ENCODE measurements around the gene CBFA2T2.
"Not testable (repeated sequence)": the region's sequence is repeated elsewhere in the genome, so short reads cannot be mapped to it uniquely, and the experiment has no call there.

Gene CBFA2T2

DNA sequence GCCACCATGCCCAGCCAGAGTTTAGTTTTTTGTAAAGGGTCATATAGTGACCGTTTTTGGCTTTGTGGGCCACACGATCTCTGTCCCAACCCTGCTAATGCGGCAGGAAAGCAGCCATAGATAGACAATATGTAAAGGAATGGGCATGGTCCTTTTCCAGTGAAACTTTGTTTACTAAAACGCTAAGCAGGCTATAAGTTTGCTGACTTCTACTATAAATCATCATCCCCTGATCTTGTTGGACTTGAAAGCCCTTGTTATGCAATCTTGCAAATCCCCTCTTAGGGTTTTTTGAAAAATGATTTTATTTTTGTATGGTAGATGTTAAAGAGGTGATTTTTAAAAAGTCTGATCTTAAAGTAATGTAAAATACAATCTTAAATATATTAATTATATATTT lies 63.6 kb downstream of the CBFA2T2 start:
- DNase-seq: no peak

DNA sequence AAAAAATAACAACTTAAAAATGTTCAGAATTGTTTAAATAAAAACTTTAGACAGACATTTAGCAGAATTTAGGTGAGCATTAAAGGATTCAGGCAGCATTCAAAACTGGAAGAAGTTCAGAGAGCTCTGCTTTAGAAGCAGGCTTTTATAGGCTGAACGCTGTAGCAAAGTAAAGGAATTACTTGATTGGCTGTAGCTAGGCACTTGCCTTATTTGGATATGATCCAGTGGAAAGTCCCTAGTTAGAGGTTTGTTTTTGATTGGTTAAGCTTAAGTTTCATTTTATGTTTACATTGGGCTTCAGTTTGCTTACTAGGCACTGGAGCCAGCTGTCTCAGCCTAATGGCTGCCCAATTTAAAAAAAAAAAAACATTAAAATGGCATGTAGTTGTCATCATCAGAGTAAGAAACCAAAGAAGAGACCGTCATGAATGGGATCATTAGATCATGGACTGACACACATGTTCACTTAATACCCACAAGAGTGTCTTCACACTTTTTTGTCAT lies 65.1 kb downstream of the CBFA2T2 start:
- peak; percentile 99 for DNase-seq

DNA sequence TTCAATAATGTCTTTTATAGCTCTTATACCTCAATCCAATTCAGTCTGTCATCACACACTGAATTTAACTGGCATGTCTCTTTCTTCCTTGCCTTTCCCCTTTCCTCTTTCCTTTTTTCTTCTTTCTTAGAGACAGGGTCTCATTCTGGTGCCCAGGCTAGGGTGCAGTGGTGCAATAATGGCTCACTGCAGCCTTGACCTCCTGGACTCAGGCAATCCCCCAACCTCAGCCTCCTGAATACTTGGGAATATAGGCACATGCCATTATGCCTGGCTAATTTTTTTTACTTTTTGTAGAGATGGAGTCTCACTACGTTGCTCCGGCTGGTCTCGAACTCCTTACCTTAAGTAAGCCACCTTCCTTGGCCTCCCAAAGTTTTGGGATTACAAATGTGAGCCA lies 65.9 kb downstream of the CBFA2T2 start:
- no peak for DNase-seq

DNA sequence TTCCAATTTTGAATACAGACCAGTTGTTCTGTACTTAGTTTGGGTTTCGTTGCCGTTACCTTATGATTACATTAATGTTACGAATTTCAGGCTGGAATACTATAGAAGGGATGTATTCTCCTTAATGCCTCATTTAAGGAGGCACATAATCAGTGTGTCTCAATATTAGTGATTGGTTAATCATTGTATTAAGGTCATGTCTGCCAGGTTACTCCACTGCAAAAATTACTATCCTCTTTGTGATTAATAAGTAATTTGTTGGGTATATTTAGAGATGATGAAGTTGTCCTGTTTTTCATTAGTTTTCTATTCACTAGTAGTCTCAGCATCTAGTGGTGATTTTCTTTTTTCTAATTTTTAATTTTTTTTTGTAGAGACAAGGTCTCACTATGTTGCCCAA lies 66.3 kb downstream of the CBFA2T2 start:
- DNase-seq: no peak

DNA sequence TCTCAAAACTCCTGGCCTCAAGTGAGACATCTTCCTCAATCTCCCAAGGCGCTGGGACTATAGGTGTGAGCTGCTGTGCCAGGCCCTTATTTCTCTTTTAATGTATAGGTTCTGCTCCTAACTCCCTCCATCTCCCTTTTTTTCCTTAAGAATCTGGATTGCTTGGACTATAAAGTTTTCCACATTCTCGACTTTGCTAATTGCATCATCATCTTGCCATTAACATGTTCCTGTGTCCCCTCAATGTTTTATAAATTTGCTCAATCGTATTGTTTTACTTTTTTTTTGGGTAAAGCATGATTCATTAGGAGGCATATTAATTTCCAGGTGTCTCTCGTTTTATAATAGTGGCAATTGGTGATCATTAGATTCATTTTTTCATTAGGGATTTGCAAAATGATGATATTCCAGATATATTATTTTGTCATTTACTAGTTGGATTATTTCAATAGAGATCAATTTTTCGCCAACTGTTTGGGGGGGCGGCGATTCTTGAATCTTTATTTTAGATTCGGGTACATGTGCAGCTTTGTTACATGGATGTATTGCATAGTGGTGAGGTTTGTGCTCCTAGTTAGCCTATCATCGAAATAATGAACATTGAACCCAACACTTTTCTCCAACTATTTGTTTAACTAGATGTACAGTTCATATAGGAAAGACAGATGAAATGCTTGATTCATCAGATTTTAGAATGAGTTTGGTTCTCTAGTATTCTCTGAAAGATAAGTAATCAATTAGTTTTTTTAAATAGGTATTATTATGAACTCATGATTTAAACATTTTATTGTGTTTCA lies 68.7 kb downstream of the CBFA2T2 start:
- no peak for DNase-seq

DNA sequence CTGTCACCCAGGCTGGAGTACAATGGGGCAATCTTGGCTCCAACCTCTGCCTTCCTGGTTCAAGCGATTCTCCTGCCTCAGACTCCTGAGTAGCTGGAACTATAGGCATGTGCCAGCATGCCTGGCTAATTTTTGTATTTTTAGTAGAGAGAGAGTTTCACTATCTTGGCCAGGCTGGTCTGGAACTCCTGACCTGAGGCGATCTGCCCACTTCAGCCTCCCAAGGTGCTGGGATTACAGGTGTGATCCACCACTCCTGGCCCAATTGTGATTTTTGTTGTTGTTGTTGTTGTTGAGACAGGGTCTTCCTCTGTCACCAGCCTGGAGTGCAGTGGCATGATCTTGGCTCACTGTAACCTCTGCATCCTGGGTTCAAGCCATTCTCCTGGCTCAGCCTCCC lies 69.3 kb downstream of the CBFA2T2 start:
- no peak for DNase-seq

DNA sequence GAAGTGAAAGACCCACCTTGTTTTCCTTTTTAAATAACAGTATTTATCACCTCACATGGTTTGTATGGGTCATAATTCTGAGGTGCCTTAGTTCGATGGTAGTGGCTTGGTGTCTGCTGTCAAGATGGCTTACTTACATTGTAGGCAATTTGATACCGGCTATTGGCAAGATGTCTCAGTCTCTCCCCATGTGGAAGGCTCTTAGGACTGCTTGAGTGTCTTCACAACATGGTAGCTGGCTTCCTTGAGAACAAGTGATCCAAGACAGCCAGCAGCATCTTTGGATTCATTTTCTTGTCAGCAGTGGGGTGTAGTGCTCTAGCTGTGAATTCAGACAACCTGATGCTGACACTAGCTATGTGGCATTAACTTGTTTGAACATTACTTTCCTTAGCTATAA lies 70.1 kb downstream of the CBFA2T2 start:
- DNase-seq: no peak

DNA sequence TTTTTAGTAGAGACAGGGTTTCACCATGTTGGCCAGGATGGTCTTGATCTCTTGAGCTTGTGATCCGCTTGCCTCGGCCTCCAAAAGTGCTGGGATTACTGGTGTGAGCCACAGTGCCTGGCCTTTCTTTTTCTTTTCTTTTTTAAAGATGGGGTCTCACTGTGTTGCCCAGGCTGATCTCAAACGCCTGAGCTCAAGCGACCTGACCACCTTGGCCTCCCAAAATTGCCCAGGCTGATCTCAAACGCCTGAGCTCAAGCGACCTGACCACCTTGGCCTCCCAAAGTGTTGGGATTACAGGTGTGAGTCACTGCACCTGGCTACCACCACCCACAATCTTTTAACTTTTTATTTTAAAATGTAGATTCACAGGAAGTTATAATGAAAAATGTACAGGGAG lies 71.2 kb downstream of the CBFA2T2 start:
- not testable (repeated sequence) for DNase-seq

DNA sequence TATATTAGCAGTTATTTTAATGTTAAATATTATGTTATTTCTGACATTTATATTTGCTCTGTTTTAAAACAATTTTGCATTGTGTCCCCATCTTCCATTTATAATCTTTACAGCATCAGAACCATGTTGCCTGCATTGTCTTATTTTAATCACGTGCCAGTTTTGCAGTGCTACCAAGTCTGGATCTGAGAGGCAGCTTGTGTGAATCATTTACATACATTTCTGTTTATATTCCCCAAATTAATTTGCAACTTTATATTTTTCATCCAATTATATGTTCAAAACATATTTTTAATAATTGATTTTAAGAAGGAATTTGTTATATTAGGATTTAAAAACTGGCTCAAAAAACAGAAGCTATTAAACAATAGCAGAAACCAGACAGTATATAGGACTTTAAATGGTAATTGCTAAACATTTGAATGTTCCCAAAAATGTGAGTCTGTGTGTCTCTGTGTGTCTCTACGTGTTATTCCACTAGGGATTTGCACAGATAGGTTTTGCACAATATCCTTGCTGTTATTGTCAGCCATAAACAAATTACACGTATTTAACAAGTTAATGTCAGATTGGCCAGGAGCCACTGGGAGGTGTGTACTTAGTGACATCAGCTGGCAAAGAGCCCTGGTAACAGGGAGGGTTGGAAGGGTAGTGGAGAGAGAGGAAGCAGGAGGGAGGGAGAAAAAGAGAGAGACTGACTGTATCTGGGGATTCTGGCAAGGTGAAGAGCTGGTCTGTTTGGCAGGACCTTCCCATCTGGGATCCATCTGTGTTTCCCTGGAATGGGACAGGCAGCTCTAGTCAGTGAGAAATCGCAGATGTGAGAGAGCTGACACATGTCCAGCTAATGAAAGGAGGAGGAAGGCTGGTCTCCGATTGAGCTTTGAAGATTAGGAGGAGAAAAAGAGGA lies 72.1 kb downstream of the CBFA2T2 start:
- DNase-seq: peak; percentile 96

DNA sequence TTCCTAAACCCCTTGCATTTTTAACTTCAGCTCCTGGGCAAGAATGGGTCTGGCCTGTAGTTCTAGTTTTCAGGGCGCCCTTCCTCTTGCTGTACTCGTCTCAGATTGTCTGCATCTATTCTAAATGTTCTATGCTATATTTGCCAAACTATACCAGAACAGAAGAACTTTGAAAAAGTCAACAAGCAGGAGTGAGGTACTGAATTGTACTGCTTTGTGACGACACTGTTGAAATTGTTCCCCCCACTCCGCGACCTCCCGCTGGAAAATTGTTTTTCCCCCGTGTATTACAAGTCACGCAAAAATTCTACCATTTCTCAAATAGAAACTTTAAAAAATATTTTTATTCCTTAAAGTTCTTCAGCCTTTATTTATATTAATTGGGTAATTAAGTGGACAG lies 73.9 kb downstream of the CBFA2T2 start:
- DNase-seq: no peak

DNA sequence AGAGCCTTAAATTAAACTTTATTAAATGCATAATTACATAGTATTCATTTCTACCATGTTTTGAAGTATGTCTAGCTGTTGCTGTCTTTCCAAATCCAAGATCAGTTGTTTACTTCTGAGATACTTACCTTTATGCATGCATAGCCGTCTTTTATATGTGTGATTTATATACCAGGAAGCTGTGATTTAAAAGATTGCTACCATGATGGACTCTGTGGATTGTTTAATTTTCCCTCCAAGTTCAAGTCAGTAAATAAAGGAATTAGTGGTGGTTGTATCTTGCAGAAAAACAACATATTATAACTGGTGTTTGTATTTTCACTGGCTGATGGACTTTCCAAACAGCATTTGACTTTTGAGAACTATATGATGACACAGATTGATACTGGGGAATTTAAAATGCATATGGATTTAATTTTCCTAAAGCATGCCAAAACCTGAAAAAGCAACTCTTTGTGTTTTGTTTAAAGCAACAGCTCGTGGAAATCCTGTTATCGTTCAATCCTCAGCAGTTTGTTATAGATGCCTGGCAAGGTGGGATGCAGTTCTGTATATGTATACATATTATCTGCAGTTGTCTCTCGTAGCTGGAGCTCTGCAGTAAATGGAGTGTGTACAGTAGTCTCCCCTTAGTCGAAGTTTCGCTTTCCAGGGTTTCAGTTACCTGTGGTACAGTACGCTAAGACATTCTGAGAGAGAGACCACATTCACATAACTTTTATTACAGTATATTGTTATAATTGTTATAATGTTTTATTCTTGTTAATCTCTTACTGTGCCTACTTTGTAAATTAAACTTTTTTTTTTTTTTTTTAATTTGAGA lies 77.1 kb downstream of the CBFA2T2 start:
- peak; percentile 57 for DNase-seq

DNA sequence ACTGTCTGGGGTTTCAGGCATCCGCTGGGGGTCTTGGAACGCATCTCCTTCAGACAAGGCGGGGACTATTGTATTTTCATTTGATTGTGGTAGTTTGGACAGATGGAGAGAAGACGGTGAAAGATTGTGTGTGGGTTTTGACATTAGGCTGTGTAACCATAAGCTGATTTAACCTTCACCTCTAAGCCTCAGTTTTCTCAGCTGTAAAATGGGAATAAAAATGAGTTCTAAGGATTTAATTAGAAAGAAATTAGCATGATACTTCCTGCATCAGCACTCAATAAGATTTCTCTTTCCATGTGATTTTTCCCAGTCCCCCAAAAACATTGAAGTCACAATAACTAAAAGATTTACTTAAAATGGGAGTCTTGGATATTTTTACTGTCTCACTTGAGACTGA lies 78.1 kb downstream of the CBFA2T2 start:
- no peak for DNase-seq

DNA sequence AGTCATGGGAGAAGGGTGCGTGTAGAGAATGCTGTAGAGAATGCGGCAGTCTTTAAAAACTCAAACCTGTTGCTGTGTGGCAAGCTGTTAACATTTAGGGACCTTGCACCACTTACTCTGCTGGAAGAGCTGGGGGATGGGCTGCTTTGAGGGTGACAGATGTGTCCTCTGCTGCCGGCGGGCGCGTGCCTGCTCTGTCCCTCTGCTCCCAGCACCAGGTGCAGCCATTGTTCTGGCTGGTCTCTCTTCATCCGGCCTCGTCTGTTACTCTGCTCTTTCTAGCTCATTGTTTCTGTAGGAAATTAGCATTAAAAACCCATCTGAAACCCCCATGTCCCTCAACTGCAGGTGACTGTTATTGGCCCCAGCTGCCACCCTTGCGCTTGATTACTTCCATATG lies 78.5 kb downstream of the CBFA2T2 start:
- DNase-seq: peak; percentile 96

DNA sequence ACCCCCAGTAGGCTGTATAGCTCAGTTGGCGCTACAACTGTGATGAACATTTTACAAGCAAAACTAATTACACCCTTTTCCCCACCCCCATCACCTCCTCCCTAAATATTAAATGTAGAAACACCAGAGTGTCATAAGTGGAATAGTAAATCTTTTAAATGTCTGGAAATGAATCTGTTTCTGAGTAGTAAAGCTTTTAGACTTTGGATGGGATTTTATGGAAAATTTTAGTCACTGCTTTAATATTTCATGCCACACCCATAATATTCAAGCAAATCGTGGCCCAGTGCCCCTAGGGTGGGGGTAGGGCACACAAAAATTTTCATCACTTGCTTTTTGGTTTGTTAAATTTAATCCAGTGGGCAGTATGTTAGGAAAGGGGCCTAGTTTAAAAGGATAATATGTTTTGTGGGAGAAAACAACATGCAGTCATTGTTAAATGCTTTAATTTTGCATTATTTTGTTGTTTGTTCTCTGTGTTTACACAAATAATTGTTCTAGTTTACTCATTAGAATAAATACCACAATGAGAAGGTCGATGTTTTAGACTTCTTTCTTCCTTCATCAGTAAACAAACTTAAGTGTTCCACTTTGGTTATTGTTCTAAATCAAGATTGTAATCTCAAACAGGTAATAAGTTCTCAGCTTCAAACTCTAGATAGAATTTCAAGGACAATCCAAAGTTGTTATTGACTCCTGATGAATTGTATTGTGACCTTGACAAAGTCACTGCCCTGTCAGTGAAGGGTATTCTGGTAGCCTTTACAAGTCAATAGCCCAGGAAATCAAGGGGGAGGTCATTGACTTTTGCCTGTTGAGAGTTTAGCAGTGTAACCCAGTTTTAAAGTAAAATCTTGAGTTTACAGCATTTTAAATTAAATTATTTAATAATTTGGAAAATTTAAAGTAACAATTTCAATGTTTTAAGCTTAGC lies 79.2 kb downstream of the CBFA2T2 start:
- DNase-seq: no peak

DNA sequence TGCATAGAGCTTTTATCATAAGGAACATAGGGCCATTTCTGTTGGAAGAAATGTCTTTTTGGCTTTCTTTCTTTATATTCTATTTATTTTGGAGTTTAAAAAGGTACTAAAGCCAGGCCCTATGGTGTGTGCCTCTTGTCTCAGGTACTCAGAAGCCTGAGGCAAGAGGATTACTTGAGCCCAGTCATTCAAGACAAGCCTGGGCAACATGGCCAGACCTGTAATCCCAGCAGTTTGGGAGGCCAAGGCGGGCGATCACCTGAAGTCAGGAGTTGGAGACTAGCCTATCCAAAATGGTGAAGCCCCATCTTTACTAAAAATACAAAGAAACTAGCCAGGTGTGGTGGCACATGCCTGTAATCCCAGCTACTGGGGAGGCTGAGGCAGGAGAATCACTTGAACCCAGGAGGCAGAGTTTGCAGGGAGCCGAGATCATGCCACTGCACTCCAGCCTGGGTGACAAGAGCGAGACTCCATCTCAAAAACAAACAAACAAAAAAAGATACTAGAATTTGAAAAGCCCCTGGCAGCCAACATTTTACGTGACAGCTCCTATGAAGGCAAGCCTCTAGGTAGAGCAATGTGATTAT lies 80.0 kb downstream of the CBFA2T2 start:
- DNase-seq: no peak

DNA sequence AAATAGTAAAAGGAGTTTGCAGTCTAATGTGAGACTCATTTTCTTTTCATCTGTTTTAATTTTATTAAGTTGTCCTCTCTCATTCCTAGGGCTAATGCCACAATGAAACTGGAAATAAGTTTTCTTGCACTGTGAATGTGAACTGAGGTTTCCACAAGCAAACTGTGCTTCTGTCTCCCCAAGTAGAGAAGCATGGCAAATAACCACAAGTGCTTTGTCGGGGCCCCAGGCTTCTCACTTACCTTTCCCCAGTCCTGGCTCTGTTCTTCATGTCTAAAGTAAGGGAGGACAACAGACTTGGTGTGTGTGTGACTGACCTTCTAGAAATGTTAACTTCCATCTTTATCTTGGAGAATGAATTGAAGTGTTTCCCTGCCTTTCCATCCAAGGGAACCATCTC lies 80.8 kb downstream of the CBFA2T2 start:
- DNase-seq: no peak

DNA sequence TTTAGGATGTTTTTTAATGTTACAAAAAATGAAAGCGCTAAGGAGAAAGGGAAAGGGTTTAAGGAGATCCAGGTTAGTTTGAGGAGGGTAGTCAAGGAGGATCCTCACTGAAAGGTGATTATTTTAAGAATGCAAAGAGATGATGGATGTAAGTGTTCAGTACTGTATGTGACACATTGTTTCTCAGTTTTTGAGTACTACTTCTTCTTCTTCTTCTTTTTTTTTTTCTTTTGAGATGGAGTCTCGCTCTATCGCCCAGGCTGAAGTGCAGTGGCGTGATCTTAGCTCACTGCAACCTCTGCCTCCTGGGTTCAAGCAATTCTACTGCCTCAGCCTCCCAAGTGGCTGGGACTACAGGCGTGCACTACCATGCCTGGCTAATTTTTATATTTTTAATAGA lies 83.4 kb downstream of the CBFA2T2 start:
- DNase-seq: not testable (repeated sequence)

DNA sequence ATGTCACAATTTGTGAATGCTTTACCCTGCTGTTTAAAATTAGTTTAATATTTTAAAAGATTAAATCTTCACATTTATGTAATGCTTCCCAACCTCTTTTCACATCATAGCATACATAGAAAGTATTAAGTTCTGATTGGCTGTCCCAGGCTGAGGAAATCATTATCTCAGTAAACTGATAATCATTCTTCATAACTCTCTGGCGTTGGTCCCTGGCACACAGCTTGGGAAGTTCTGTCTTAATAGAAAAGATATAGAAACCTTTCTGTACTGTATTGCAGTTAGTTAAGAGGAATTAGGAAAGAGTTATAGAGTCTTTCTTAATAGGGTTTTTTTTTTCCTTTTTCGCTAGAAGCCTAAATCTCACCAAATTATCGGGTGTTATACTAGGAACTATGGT lies 85.4 kb downstream of the CBFA2T2 start:
- DNase-seq: no peak

DNA sequence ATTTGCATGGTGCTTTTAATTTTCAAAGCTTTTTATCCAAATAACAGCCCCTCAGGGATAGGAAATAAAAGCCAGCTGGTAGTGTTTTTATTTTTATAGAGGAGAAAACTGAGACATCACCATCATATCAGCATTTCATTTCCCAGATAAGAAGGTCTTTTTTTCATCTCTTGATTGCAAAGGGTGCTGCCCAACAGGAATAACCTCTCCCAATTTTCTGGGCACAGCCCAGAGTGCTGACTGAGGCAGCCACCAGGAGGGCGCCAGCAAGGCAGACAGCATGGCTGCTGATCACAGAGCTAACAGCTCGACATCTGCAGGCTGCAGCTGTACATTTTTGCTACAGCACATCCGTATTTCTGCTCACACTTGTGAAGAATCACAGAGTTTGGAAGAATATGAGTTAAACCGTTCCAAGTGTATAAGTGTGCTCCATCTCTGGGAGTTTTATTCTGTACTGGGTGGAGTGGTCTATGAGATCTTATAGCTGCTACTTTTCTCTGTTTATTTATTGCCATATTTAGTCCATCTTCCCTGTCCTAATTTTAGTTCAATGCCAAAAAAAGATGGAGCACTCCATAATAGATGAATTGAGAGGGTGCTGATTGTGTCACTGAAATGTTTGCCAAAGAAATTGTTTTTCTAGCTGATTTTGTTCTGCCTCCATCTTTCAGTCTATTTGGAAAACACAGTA lies 86.7 kb downstream of the CBFA2T2 start:
- no peak for DNase-seq

DNA sequence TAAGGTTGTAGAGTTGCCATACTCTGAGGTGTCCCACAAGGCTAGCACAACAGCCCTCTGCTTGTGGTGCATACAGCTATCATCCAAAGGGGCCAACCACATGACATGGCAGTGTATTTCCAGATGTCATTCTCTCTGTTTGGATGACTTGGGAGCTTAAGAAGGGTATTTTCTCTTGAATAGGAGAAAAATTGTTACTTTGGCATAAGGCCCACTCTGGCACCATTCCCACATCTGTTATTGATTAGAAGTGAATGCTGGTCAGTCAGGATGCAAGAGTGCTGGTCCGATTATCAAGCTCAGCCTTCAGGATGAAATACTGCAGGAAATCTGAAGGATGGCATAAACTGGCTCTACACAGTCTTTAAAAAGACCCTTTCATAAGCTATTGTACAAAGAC lies 88.6 kb downstream of the CBFA2T2 start:
- no peak for DNase-seq

DNA sequence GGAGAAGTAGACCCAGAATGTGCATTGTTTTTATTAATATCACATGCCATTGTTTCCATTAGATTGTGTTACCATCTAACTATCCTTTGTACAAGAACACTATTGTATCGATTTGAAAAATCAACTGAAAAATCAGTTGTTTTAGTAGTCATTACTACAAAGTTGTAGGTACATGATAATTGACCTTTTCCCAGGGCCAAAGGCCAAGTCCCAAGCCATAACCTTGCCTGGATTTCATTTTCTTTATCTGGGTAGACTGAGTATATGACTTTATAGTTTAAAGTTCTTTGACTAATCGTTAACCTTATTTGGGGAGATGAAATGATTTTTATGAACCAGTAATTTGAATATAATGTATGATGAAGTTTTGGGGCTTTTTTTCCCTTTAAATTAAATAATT lies 93.2 kb downstream of the CBFA2T2 start:
- DNase-seq: no peak

Data from DMS153 (cell line).